Panc1 (cell line): Measurements from ENCODE around the gene SETD3. TPM values are rescaled to one million over a fixed set of nuclear protein-coding genes. Genes with fewer than 3 reads are reported as not detected.

ENCODE experiments used
- ATAC-seq: fragments of 200-7000 bp; cut with Tn5 transposase; 2 replicates; pipeline ENCODE4 v1.9.1; 2020; ENCODE audit warnings: mild to moderate bottlenecking, moderate library complexity
- BruUV-seq: library from RNA; stranded (reverse); fragments of 400-500 nt; replicated peaks from 2 replicates; lab custom pipeline; 2021; lab: Mats Ljungman, UMichigan
- CTCF ChIA-PET: fragments of 300-600 bp; sonication (Branson Sonifier 250); formaldehyde crosslinking; loops from one replicate; lab custom pipeline; 2022; ENCODE audit warnings: antibody characterized with exemption; lab: Charles Lee
- POLR2A ChIA-PET: fragments of 300-600 bp; sonication (Branson Sonifier 250); formaldehyde crosslinking; loops from one replicate; lab custom pipeline; 2022; ENCODE audit warnings: antibody characterized with exemption; lab: Charles Lee
- DNase-seq: peaks from one replicate; pipeline ENCODE4 v3.0.0-alpha.2; 2010; ENCODE audit warnings: low read depth, low spot score
- H3K27ac ChIP-seq: 2 replicates; pipeline ENCODE4 v1.5.1; 2011; ENCODE audit warnings: mild to moderate bottlenecking, low read length, inconsistent platforms
- H3K27me3 ChIP-seq: fragments of 200-500 bp; sonication (Bioruptor generic); 2 replicates; pipeline ENCODE4 v1.6.0; 2014; ENCODE audit warnings: low read length, inconsistent platforms; ENCODE audit not compliant: control insufficient read depth, insufficient read depth
- H3K36me3 ChIP-seq: fragments of 200-500 bp; sonication (Bioruptor generic); 2 replicates; pipeline ENCODE4 v1.5.1; 2014; ENCODE audit warnings: inconsistent platforms, mild to moderate bottlenecking, low read length, moderate library complexity; ENCODE audit not compliant: control insufficient read depth, insufficient read depth
- H3K4me1 ChIP-seq: 2 replicates; pipeline ENCODE4 v1.5.1; 2011; ENCODE audit warnings: inconsistent platforms, mild to moderate bottlenecking, low read length, moderate library complexity; ENCODE audit not compliant: control insufficient read depth, insufficient read depth
- H3K4me3 ChIP-seq, 2 experiments: 2 replicates each; pipeline ENCODE4 v1.5.1; 2011 to 2012; ENCODE audit warnings: low read depth in 2 of 2, low read length in 2 of 2, mild to moderate bottlenecking in 2 of 2, inconsistent platforms in 1 of 2, moderate library complexity in 1 of 2
- H3K9me3 ChIP-seq: fragments of 200-500 bp; sonication (Bioruptor generic); 2 replicates; pipeline ENCODE4 v1.5.1; 2014; ENCODE audit warnings: low read depth, mild to moderate bottlenecking, inconsistent platforms, low read length, moderate library complexity; ENCODE audit not compliant: control insufficient read depth, insufficient read depth
- CTCF ChIP-seq: fragments of 450-650 bp; IDR thresholded peaks from 2 replicates; pipeline ENCODE4 v1.5.1; 2017; ENCODE audit warnings: mild to moderate bottlenecking
- POLR2AphosphoS5 ChIP-seq: IDR thresholded peaks from 2 replicates; pipeline ENCODE4 v1.6.1; 2012; ENCODE audit warnings: mild to moderate bottlenecking, low read depth, low read length, moderate library complexity
- REST ChIP-seq, 2 experiments: IDR thresholded peaks; 2 replicates each; pipeline ENCODE4 v1.6.1; 2011 to 2012; ENCODE audit warnings: low read depth in 2 of 2, control low read depth in 1 of 2, low read length in 1 of 2, mild to moderate bottlenecking in 1 of 2, moderate library complexity in 1 of 2; ENCODE audit not compliant: insufficient read depth in 1 of 2
- SIN3A ChIP-seq: IDR thresholded peaks from 2 replicates; pipeline ENCODE4 v1.6.1; 2012; ENCODE audit warnings: low read depth, mild to moderate bottlenecking, low read length, moderate library complexity, borderline replicate concordance; ENCODE audit not compliant: insufficient read depth
- TCF7L2 ChIP-seq: IDR thresholded peaks from 2 replicates; pipeline ENCODE4 v1.6.1; 2011; ENCODE audit warnings: mild to moderate bottlenecking, low read depth, low read length, inconsistent platforms
- in situ Hi-C: cut with HindIII; loops from 2 replicates; pipeline ENCODE4 v1.10.0; 2016; ENCODE audit warnings: low sequenced_read_pairs, low pct_unique_long_range_greater_than_20kb
- intact Hi-C: fragments of 100-400 bp; cut with micrococcal nuclease; formaldehyde crosslinking; loops from one replicate; pipeline ENCODE4 v1.10.0; 2022; ENCODE audit not compliant: unreplicated experiment
- total RNA-seq: library from RNA; stranded (reverse); gene quantifications from one replicate; pipeline ENCODE4 v1.2.1, GENCODE V29; 2021; ENCODE audit not compliant: unreplicated experiment

Gene SETD3
- total RNA-seq, 1 experiment from 2014 or later = 51.1 TPM

GRCh38 chr14:99423434-99423833, 57.2 kb downstream of the SETD3 start:
- in situ Hi-C loops (no loop called here), intact Hi-C loops (no loop called here)
- TF ChIP-seq POLR2AphosphoS5 (no peak), REST (IDR thresholded peaks at IDR 0.05; ENCODE audit: insufficient read depth in 1 of 2, low read depth in 2 of 2, low read length in 1 of 2) (no peak), TCF7L2 (no peak), SIN3A (no peak), CTCF (no peak)
- no TSS peak for BruUV-seq
- Histone ChIP-seq H3K36me3 (no peaks in the 10 kb centered on the region), H3K27ac (no peak overlapping the region), H3K4me3 (no peak overlapping the region), H3K4me1 (no peaks in the 10 kb centered on the region; the same call in 1 of the 2 replicates), H3K27me3 (no peaks in the 10 kb centered on the region), H3K9me3 (no peaks in the 10 kb centered on the region)
- DNase-seq = no peak
- POLR2A ChIA-PET = no interaction called here
- no peak for ATAC-seq
- CTCF ChIA-PET = no interaction called here

- in situ Hi-C loops = no loop called here
- intact Hi-C loops = no loop called here
- TF ChIP-seq POLR2AphosphoS5 = no peak
- no peak for TF ChIP-seq REST (IDR thresholded peaks at IDR 0.05; ENCODE audit: insufficient read depth in 1 of 2, low read depth in 2 of 2, low read length in 1 of 2)
- no peak for TF ChIP-seq TCF7L2
- no peak for TF ChIP-seq SIN3A
- no peak for TF ChIP-seq CTCF
- no peaks in the 10 kb centered on the region for H3K36me3 ChIP-seq
- H3K27ac ChIP-seq = no peak overlapping the region
- ChIA-PET CTCF (no interaction called here), POLR2A (no interaction called here)
- DNase-seq (no peak), ATAC-seq (no peak)
- no peaks in the 10 kb centered on the region; the same call in 1 of the 2 replicates for H3K4me1 ChIP-seq
- no peaks in the 10 kb centered on the region for H3K9me3 ChIP-seq
- no peak overlapping the region for H3K4me3 ChIP-seq
- no TSS peak for BruUV-seq
- no peaks in the 10 kb centered on the region for H3K27me3 ChIP-seq
Measured at GRCh38 chr14:99422228-99423010, 58.2 kb downstream of the SETD3 start.
